Fibroblast of pulmonary artery (primary cell): Measurements from ENCODE around the gene WAPL.
A peak's percentile ranks its signal among the peaks of the same experiment; 100 is the strongest.
"Not testable (repeated sequence)": the region's sequence is repeated elsewhere in the genome, so short reads cannot be mapped to it uniquely, and the experiment has no call there.

Source experiments
- DNase-seq: peaks from one replicate; pipeline ENCODE4 v3.0.0-alpha.2; 2010; ENCODE audit warnings: low read depth
- H3K4me3 ChIP-seq: replicated peaks from 2 replicates; pipeline ENCODE4 v1.5.1; 2011; ENCODE audit warnings: low read depth, mild to moderate bottlenecking, control low read depth, low read length, moderate library complexity
- CTCF ChIP-seq: IDR thresholded peaks from 2 replicates; pipeline ENCODE4 v1.5.1; 2011; ENCODE audit warnings: mild to moderate bottlenecking, control low read depth, low read length, inconsistent platforms; ENCODE audit errors: missing control alignments

Gene WAPL

GRCh38 chr10:86536294-86536861 is 14.8 kb upstream of the WAPL start:
- no peak for DNase-seq
- TF ChIP-seq CTCF: no peak
- no peak overlapping the region for H3K4me3 ChIP-seq

GRCh38 chr10:86535132-86535882 is 13.7 kb upstream of the WAPL start:
- no peak for DNase-seq
- TF ChIP-seq CTCF: no peak
- peak overlapping the region; percentile 51 for H3K4me3 ChIP-seq

GRCh38 chr10:86533328-86533727 is 11.7 kb upstream of the WAPL start:
- DNase-seq: no peak
- H3K4me3 ChIP-seq: no peak overlapping the region
- no peak for TF ChIP-seq CTCF

GRCh38 chr10:86528736-86529135 is 7.1 kb upstream of the WAPL start:
- DNase-seq, H3K4me3 ChIP-seq: not testable (repeated sequence)

- H3K4me3 ChIP-seq: no peak overlapping the region
- no peak for DNase-seq
- TF ChIP-seq CTCF: no peak
Measured at GRCh38 chr10:86526606-86527005, 5.0 kb upstream of the WAPL start.

- DNase-seq, H3K4me3 ChIP-seq: not testable (repeated sequence)
Measured at GRCh38 chr10:86525713-86526112, 4.1 kb upstream of the WAPL start.

GRCh38 chr10:86524225-86524962 is 2.8 kb upstream of the WAPL start:
- no peak for DNase-seq
- TF ChIP-seq CTCF: no peak
- no peak overlapping the region for H3K4me3 ChIP-seq
